HG02973 (cell line): ENCODE data around the gene TTC7B.

Source experiments
- ATAC-seq: cut with Tn5 transposase; IDR thresholded peaks from one replicate; pipeline ENCODE4 v1.9.1; 2021; ENCODE audit warnings: moderate library complexity; ENCODE audit not compliant: unreplicated experiment

The TTC7B gene

DNA sequence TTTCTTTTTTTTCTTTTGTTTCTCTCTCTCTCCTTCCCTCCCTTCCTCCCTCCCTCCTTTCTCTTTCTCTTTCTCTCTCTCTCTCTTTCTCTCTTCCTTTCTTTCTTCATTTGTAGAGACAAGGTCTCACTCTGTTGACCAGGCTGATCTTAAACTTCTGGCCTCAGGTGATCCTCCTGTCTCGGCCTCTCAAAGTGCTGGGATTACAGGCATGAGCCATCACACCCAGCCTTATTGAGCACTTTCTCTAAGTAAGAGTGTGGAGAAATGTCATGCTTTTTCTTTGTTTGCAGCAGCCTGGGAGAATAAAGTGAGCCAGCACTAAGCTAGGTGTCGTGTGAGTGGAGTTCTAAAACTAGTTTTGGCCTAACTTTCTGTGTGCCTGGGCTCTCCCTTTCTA lies 74.0 kb downstream of the TTC7B start:
- no peak for ATAC-seq

DNA sequence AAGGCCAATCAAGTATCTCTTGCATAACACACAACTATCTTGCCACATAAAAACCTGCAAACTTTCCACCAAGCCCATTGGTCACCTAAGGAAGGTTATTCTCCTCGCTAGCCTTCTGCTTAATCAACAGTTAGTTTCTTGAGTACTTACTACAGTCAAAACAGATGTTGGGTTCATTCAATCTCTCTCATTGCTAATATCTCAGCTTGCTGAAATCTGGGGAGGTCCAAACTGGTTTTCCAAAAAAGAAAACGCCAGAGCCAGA lies 74.6 kb downstream of the TTC7B start:
- no peak for ATAC-seq

DNA sequence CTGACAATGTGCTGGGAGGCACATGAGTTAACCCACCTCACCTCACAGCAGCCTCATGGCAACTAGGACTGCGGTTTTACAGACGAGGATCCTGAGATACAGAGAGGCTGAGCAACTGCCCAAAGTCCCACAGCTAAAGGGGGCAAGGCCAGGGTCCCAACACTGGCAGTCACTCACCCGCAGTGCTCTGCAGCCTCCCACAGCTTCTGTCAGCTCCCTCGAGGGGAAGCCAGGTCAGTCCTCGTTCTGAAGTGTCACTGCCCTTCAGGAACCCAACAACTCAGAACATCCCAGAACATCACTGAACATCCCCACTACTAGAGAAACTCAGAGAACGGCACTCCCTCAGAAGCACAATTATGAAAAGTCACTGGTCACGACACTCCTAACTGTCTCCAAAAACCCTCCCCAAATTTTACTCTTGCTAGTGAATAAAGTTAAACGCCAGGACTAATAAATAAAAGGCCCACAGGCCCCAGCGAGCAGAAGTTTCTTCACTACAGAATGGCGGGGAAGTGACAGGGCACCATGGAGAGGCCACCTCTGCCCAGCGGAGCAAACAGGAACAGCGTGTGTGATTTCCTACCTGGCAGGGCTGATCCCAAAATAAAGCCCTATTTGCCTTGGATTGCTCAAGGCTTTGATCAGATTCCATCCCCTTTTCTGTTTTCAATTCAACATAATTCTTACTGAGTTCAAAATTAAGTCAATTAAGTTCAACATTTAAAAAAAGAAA lies 75.1 kb downstream of the TTC7B start:
- no peak for ATAC-seq

- no peak for ATAC-seq
These were observed 76.1 kb downstream of the TTC7B start for GRCh38 chr14:90740081-90740480.

DNA sequence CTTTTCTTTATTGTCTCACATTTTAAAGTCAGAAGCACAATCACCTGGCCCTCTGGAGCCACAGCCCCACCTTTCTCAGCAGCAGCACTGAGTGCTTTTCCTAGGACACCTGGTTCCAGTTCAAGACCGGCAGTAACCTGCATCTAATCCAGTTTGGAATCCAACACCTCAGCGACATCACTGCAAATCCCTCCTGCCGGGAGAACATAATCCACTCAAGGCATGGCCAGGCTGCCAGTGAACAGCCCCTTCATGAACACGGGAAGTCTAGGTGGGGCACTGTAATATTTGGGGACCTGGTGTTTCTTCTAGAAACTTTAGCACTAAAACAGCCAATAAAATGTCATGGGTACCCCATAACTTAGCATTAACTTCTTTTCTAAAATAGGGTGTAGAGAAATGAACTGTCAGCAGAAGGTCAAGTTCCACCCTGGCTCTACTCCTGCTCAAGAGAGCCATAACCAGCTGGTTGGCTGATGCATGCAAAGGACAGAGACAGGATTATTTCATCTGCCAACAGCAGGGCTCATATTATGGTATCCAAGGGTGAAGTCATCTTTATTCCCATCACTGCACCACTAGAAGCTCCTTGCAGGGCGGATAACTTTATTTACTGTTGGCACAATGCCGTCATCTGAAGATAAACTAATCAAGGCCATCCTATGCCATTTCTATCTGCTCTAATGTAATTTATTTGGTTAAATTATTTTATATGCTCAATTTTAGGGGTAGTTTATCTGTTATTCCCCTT lies 76.7 kb downstream of the TTC7B start:
- no peak for ATAC-seq

- no peak for ATAC-seq
These were observed 83.0 kb downstream of the TTC7B start for GRCh38 chr14:90733139-90733808.

GRCh38 chr14:90732718-90733117 lies 83.5 kb downstream of the TTC7B start:
- no peak for ATAC-seq

DNA sequence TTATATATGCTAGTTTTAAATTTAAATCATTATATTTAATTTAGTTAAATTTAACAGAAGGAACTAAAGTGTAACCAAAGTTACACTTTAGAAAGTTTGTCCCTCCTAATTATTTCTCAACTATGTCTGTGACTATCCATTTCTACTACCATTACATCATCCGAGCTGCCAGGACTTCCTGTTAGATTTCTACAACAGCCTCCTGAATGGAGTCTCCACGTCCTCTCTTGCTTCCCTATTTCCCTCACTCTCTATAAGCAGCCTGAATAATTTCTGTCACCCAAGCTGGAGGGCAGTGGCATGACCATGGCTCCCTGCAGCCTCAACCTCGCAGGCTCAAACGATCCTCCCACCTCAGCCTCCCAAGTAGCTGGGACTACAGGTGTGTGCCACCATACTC lies 84.1 kb downstream of the TTC7B start:
- no peak for ATAC-seq

GRCh38 chr14:90731487-90731886 lies 84.7 kb downstream of the TTC7B start:
- ATAC-seq: no peak

GRCh38 chr14:90730206-90730766 lies 85.9 kb downstream of the TTC7B start:
- ATAC-seq: no peak

DNA sequence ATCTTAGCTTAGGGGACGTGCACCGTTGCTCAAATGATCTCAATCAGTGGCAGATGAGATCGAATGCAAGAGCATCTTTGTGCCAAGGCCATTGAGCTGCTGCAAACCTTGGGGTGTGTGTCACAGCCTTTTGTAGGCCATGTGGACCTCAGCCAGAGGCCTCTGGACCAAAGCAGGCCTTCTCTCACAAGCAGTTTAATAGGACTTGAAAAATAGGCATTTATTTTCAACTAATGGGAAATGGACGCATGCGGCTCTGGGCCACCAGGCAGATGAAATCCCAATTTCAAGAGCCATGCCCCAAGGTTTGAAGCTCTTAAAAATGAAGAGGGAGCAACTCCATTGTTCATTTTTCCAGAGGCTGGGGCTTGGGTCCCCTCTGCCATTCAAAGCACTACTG lies 87.3 kb downstream of the TTC7B start:
- no peak for ATAC-seq

DNA sequence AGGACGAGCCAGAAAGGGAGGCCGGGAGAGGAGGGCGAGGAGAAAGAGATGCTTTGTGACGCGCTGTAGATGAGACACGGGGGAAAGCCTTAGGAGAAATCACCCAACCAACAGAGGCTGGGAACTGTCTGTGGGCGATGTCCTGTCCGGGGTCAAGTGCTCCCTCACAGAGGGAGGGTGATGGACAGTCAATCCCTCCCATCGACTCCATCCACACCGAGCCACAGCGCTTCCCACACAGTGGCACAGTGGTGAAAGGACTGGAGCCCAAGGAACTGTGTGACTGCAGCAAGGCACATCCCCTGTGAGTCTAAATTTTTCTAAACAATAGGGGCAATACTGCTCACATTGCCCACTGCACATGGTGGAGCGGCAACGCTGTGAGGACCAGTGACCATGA lies 89.1 kb downstream of the TTC7B start:
- no peak for ATAC-seq

DNA sequence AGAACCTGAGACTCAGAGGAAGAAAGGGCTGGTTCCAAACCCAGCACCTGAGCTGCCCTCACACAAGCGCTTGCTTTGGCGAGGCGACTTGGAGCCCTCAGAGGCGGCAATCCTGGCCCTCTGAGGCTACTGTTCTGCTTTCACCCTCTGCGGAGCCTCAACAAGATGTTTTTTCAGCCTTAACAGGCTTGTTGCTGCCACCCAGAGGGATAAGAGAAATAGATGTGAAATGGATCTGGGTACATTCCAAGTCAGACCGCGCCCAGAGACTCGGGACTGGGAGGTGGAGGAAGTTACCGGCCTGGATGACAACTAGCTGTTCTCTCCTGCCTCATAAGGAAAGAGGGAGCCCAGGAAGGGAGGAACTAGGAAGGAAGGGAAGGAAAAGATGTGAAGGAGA lies 89.6 kb downstream of the TTC7B start:
- no peak for ATAC-seq

DNA sequence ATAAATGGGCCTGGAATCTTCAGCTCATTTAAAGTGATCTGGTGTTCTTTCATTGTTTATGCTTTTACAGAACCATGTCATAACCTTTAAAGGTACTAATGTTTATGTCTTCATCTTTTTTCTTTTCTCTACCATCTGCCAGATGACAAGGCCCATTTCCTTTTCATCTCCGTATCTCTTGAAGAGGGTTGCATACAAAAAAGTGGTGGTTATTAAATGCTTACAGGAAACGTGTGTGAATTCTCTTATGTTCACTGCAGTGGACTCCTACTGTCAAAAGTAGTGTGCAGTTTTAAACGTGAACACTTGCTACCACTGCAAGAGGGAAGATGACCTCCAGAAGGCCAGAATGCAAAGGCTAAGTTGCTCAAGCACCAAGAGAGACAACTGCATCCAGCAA lies 91.4 kb downstream of the TTC7B start:
- ATAC-seq: no peak

DNA sequence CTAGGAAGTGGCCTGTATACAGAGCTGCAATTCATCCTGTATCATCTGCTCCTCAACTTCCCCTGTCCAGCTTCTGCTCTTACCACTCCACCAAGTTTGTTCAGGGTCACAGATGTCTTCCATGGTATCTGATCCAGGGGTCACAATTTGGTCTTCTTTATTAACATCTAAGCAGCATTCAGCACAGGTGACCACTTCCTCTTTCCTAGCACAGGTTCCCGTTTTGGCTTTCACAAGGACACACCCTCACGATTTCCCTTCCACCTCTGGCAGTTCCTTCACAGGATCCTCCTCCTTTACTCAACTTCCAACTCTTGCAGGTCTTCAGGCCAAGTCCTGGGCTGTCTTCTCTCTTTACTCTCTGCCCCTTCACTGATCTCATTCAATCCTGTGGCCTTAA lies 93.6 kb downstream of the TTC7B start:
- ATAC-seq: no peak

GRCh38 chr14:90721619-90722305 lies 94.5 kb downstream of the TTC7B start:
- no peak for ATAC-seq

DNA sequence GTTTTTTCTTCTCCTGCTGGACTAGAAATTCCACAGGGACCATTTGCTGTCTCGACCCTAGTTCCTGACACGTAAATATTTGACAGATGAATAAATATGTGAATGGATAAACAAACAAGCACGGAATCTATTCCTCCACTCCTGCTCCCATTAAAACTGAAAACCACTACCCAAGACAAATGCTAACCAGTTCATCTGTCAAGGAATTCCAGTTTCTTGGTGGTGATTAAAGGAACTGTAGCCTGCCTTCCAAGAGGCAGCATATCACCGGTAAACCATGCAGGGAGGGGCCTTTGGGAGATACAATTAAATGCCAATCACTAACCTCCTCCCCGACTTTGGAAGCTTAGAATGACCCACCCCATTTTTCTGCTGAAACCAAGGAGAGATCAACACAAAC lies 95.4 kb downstream of the TTC7B start:
- no peak for ATAC-seq

- no peak for ATAC-seq
These were observed 95.9 kb downstream of the TTC7B start for GRCh38 chr14:90720336-90720735.

GRCh38 chr14:90717916-90718315 lies 98.3 kb downstream of the TTC7B start:
- ATAC-seq: no peak

- no peak for ATAC-seq
These were observed 100.2 kb downstream of the TTC7B start for GRCh38 chr14:90715993-90716392.

DNA sequence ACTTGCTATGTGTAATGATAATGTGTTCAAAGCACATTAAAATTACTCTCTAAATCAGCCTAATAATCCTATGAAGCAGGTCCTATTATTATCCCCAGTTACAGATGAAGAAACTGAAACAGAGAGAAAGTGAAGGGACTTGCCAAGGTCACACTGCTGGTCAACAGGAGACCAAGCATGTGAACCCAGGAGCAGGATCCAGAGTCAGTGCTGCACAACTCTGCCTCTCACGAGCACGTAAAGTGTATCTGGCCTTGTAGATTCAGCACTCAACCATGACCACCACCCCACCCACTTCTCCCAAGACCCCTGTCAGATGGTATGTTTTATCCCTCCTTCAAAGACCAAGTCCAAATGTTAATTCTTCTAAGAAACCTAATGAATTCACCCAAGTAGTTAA lies 100.7 kb downstream of the TTC7B start:
- no peak for ATAC-seq
